Activated T-helper 1 cell treated with anti-CD3 and anti-CD28 coated beads, Interleukin-2, amount 50 U/mL, for 16 hours (primary cell): Measurements from ENCODE around the gene HOXA9.

Experiments
- DNase-seq, 2 donors: peaks; one replicate each; pipeline ENCODE4 v3.0.0-alpha.2; 2020; ENCODE audit warnings: low read depth in 1 of 2, low spot score in 1 of 2

HOXA9 gene

GRCh38 chr7:27177795-27178320, 12.5 kb upstream of the HOXA9 start:
- DNase-seq = no peak

GRCh38 chr7:27176962-27177794, 11.8 kb upstream of the HOXA9 start:
- DNase-seq = peak in 1 of 2 donors; percentile 2

- no peak for DNase-seq
Measured at GRCh38 chr7:27176524-27176845, 11.1 kb upstream of the HOXA9 start.

- peak in 1 of 2 donors; percentile 0 for DNase-seq
Measured at GRCh38 chr7:27175626-27176523, 10.5 kb upstream of the HOXA9 start.

- DNase-seq = no peak
Measured at GRCh38 chr7:27174874-27175625, 9.7 kb upstream of the HOXA9 start.

DNA sequence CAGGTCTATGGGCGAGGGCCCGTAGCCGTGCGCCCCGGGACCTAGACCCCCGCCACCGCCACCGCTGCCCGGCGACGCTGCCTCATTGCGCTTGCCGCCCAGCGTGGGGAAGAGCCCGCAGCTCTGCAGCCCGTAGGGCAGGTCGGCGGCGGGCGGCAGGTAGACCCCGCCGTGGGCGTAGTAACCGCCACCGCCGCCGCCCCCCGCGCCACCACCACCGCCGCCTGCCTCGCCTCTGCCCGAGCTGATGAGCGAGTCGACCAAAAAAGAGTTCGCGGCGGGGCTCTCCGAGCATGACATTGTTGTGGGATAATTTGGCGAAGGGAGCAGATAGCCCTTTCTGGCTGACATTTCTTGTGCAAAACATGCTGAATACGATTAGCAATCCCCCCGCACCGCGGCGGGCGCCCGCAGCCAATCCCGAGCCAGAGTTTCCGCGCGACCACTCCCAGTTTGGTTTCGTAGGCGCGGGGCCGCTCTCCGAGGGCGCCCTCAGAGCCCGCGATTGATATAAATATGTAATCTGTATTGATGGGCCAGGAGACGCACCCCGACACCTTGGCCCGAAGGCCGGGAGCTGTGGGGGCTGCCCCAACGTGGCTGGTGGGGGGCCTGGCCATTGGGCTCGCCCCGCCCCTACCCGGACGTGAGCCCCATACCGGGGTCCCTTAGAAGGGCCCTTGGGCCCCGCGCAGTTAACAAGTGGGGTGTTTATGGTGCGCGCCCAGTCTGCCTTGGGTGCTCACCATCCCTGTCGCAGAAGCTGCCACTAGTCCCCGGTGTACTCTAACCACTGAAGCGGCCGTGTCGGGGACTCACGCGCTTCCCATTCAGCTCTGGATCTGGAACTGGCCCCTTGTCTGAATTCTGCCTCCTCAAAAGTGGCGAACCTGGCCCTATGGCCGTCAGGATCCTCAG, 8.9 kb upstream of the HOXA9 start, which contains the start of gene HOXA10:
TSS of gene HOXA10 (minus strand) at position 365 of the 918 bp plus-strand sequence. CDS start at position 351, 14 bp downstream.
- DNase-seq = peak in 1 of 2 donors; percentile 3

DNA sequence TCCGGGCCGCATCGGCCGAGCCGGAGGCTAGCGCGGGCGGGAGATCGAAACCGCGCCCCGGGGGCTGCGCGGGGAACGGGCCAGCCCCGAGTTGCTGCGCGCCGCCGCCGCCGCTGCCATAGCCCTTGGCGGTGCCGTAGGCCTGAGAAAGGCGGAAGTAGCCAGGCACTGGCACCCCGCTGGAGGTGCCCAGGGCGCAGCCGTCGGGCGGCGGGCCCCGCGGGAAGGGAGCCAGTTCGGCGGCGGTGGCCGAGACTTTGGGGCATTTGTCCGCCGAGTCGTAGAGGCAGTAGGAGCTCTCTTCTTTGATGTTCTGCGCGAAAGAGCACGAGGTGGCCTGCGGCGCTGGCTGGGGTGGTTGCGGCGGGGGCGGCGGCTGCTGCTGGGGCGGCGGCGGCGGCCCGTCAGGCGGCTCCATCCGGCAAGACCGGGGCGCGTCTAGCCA, 8.2 kb upstream of the HOXA9 start:
- peak in 1 of 2 donors; percentile 3 for DNase-seq

DNA sequence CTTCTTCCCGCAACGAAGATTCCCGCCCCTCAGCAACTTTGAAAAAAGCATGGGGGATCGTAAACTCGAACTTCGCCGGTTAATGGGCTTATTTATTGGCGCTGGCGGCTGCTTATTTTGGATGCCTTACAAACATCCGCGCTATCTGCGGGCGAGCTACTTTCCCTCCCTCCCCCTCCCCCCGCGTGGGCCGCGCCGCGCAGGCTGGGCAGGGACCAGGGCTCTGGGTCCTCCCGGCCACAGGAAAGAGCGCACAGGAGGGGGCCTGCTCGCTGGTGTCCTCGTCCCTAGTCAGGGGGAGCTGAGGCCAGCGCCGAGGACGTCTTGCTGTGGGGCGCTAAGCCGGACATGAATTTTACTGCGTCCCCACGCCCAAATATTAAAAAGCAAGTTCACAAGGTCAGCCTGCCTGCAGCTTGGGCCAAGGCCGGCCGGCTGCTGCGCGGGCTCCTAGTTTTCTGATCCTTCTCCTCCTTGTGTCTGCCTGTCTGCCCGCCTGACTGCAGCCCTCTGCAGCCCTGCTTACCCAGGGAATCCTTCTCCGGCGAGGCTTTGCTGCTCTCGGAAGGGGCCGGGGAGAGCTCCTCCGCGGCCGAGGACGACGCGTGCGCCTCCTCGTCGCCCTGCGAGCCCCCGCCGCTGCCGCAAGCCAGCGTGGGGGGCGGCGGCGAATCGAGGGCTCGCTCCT, 7.6 kb upstream of the HOXA9 start:
- DNase-seq = peak in 1 of 2 donors; percentile 3

GRCh38 chr7:27172315-27172774, 7.0 kb upstream of the HOXA9 start:
- peak in 1 of 2 donors; percentile 3 for DNase-seq

DNA sequence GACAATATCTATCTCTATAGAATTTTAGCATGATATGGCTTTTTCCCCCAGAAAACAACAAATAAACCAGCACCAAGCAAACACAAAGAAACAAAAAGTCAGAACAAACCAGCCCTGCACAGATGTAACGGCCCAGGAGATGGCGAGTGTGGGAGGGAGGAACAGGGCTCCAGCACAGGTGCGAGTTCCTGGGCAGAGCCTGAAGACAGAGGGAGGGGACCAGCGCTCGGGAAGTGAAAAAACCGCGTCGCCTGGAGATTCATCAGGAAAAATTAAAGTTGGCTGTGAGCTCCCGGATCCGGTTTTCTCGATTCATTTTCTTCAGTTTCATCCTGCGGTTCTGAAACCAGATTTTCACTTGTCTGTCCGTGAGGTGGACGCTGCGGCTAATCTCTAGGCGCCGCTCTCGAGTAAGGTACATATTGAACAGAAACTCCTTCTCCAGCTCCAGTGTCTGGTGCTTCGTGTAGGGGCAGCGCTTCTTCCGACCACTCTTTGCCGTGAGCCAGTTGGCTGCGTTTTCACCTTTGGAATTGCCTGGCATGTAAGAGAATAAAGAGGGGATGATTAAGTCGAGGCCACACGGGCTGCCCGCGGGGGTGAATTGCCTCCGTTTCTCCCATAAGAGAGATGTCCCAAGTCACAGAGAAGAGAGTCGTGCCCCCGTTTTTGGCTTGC, 6.4 kb upstream of the HOXA9 start:
- peak in 1 of 2 donors; percentile 1 for DNase-seq

GRCh38 chr7:27171325-27171636, 5.9 kb upstream of the HOXA9 start:
- no peak for DNase-seq

DNA sequence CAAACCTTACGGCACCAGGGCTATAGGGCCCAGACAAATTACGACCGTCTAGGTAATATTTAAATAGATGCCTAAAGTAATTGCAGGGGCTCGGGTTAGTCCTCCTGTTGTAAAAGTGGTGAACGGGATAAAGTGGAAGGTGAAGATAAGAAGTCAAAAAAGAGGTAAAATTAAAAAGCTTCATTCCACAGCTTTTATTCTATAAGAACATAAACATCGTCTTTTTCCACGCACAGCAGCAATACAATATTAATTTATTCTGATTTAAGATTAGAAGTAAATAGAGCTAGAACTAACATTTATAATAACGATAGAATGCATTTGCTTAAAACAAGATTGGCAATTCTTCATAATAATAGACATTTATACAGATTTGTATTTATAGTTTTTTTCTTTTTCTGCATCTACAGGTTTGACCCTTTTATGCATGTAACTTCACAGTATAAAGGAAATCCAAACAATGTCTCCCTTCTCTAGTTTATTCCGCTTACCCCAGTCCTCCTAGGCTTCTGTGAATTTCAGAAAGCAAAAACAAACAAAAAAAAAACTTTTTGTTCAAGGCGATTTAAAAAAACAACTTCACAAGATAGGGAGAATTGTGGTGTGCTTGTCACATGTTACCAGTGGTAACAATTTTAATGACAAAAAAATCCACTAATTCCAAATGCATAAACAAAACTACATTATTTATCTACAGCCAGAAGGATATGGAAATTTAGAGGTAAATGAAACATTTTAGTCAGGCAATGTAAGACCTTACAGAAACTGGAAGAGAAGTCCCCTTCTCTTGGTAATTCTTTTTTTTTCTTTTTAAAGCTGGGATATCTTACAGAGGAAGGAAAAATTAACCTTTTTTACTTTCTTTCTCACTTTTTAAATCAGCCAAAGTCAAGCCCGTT, 5.3 kb upstream of the HOXA9 start:
- DNase-seq = no peak

GRCh38 chr7:27169658-27170425, 4.5 kb upstream of the HOXA9 start:
- DNase-seq = no peak

GRCh38 chr7:27168265-27168947, 3.1 kb upstream of the HOXA9 start:
- no peak for DNase-seq

DNA sequence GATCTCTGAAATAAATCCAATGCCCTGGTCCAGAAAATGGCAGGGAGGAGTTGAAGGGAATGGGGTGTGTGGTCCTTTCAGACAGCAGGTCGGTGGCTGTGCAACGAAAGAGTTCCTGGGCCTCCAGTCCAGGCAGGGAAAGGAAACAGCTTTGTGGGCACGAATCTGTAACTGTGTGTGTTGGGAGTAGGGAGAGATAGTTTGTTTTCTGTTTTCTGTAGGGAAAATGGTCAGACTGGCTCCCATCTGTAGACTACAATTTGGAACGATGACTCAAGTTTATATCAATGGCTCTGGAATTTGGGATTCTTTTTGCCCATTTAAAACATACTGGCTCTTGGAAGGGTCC, 2.6 kb upstream of the HOXA9 start:
- no peak for DNase-seq
